Stimulated activated CD4-positive, alpha-beta T cell treated with anti-CD3 and anti-CD28 coated beads, Interleukin-4, amount 100 ng/mL, for 48 hours (primary cell): ENCODE data around the gene EDIL3.

Source experiments
- DNase-seq, 2 donors: peaks; one replicate each; pipeline ENCODE4 v3.0.0-alpha.2; 2020; ENCODE audit warnings: low read depth in 2 of 2

EDIL3 gene, protein sequence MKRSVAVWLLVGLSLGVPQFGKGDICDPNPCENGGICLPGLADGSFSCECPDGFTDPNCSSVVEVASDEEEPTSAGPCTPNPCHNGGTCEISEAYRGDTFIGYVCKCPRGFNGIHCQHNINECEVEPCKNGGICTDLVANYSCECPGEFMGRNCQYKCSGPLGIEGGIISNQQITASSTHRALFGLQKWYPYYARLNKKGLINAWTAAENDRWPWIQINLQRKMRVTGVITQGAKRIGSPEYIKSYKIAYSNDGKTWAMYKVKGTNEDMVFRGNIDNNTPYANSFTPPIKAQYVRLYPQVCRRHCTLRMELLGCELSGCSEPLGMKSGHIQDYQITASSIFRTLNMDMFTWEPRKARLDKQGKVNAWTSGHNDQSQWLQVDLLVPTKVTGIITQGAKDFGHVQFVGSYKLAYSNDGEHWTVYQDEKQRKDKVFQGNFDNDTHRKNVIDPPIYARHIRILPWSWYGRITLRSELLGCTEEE

DNA sequence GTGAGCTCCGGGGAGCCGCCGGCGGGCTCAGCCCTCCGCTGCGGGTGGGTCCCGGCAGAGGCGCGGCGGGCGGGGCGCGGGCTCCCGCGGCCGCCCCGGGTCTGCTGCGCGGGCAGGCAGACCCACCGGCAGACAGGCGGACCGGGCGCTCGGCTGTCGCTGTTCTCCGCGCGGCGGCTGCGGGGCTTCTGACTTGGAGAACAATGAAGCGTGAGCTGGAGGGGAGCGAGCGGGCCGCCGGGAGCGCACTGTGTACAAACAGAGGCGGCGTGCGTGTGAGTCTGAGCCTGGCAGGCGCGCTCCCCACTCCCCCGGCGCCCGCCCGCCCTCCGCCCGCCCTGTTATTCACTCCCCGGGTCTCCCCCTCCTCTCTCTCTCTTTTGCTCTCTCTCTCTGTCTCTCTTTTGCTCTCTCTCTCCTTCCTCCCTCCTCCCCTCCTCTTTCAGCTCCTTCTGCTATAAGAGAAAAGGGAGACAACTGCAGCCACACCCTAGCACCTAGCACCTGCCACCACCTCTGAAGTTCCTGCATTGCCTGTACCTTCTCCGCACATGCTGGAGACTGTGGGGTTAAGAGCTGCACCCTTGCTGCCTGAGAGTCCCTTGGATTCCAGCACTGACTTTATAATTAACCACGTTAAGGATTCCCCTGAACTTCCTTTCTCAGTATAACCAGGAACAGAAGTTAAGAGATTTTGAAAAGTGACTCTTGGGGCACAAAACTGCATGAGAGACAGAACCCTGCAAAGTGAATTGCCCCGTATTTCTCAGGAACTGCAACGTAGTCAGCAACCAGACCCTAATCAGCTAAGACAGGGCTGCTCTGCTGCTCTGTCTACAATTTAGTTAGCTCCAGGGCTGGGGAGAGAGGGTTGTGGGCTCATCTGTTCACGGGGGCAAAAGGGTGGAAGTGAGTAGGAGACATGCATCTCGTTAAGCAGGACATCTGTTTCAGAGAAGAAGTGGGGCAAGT lies at the start of gene EDIL3:
EDIL3 (minus strand) TSS at position 277 of the 972 bp plus-strand sequence. CDS start 506 bp downstream, outside the sequence.
- DNase-seq = no peak

DNA sequence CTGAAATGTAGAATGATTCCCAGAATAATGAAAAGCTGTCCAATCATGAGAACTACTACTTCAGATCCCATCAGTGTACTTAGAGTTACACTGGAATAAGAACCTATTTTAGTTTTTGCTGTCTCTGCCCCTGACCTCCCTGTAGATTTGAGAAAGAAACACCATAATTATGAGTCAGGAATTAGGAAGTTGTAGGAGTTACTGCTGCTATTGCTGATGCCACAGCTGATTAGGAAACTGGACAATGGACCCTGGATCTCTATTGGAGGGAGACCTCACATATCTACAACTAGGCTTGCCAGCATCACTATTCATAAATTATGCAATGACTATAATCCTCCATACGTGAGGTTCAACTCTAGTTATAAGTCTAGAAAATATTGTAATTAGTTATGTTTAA lies 48.8 kb upstream of the EDIL3 start:
- no peak for DNase-seq

DNA sequence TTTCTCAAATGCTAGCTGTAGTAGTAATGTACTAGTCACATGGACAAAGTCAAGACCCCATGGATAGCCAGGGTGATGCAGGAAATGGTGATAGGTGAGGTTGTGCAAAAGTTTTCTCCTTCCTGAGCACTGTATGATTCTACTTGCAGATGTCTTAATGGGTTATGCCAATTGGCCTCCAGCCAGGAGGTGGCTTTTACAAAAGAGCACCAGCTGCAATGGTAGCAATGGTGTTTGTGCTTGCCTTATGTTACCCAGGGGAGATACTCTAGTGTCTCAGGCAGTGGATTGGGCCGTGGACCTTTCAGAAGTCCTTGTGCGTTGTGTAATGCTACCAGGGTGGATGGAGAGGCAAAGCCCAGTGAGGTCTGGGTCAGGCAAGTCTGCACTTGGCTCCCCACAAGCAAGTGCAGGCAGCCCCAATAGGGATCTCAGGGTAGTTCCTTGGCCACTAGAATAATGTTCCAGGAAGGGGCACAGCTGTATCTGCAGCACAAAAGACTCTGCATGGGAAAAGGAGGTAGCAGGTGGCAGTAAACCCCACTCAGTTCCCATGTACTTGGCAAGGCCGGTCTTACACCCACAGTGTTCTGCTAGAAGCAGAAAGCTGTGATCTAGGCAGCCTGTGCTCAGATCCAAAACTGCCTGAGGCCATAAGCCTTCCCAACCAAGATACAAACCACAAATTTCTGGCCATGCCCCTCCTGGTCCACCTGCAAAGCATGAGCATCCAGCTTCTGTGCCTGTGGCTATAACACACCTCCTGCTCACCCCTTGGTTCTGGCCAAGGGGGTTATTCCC lies 46.4 kb upstream of the EDIL3 start:
- DNase-seq = no peak

DNA sequence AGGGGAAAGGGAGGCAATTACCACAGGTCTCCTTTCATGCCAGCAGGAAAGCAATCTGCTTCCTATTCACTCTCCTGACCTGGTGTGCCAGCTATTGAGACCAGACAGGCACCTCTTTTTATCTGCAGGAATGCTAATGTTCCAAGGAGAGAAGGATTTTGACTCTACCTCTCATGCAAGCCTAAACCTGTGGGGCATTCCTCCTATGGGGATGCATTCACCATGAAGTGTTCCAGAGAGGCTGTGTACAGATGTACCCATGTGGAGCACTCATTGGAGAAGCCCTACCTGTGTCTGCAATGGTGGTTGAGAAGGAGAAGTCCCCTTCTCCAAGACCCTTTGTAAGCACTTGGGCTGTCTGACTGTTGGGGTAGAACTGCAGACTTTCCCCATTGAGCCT lies 45.4 kb upstream of the EDIL3 start:
- no peak for DNase-seq

DNA sequence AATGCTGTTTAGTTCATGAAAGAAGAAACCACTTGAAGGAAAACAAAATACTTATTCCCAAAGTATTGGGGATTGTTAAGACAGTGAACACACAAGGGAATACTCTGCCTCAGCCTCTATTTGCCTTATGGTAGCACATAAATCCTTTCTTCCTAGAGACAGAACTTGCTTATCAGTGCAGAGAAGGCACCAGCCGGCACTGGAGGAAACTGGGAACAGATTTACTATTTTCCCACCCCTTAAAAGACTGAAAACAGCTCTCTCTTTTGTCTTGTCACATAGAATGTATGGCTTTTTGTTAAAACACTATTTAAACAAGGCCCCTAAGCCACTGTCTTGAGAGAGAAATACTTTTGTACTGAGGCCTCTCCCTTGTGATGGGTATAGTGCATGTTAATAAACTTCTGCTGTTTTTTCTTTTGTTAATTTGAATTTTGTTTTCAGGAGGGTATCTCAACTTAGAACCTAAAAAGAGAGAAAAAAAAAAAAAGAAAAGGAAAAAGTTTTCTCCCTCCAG lies 40.7 kb upstream of the EDIL3 start:
- DNase-seq = no peak

DNA sequence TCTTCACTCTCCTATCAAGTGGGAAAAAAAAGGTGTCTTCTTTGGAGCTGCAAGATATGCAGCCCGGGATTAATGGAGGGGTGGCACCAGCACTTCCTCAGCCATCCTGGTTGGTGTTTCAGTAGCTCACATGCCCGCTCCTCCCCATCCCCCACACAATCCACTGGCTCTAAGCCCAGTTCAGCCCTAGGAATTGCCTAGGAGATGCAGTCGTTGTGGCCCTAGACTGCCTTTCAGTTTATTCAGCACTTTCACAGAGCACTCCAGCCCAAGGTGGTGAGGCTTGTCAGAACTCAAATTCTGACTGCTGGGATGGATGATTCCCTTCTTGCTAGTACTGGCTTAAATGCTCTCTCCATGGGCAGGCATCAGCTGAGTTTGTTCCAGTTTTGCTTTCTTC lies 35.1 kb upstream of the EDIL3 start:
- no peak for DNase-seq

DNA sequence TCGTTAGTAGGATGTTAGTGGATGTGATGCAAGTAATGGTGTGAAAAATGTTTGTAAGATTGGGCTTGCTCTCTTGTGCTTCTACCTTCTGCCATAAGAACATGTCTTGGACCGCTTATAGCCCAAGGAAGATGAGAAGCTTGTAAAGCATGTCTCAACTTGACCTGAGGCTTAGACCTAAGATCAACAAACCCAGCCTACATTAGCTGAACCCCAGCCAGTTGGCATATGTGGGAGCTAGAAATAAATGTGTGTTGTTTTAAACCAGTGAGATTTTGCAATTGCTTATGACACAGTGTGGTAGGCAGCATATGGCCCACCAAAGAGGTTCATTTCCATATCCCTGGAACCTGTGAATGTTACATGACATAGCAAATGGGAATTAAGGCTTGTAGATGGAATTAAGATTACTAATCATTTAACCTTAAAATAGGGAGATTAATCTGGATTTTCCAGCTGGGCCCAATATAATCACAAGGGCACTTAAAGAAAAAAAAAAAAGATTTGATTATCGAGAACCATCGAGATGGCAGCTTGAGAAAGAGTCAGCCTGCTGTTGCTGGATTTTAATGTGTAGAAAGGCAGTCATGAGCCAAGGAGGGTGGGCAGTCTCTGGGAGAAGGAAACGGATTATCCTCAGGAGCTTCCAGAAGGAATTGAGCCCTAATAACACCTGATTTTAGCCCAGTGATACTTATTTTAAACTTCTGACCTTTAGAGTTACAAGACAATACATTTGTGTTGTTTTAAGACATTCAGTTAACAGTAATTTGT lies 27.3 kb upstream of the EDIL3 start:
- DNase-seq = no peak

DNA sequence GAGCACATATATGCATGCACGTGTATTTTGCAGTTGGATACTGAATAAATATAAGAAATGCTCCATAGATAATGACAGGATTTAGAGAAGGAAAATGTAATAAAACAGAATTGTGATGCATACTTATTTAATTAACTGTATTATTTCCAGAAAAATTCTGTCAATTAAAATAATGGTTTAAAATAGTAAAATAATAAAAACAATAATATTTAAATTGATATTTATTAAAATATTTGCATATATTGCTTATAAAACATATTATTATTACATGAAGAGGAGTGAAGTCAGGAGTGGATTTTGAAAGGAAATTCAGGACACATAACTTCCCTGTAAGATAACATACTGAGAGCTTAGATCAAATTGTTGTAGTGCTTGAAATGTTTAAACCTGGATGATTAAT lies 21.4 kb upstream of the EDIL3 start:
- DNase-seq = no peak

DNA sequence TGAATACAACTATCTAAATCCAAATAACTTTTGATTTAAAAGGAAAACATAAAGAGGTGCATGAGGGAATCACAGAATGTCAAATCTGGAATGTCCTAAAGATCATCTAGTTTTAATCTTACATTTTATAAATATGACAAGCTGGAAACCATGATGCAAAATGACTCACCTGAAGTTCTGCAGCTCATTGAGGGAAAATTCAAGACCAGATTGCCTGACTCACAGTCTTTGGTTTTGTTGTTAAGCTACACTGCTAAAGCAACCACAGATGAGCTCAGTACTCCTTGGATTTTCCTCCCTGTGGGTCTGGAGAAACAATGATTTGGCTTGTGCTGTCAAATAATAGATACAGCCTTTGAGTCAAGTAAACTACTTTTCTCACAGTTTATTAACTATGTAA lies 19.1 kb upstream of the EDIL3 start:
- no peak for DNase-seq

DNA sequence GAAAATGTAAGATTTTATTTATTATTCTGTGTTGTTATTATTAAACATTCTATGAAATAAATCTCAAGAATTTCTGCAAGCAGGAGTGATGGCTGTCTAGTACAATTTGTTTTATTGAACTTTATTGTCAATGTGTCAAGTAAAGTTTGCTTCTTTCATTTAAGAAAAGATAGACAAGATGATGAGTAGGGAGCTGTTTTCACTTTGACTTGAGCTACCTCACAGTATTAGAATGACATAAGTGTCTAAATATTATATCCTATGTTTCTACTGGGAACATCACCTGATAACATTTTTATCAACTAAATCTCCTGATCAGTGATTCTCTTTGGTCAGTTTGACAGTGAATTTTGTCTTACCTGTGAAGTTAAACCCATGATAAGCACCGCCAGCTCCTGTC lies 12.7 kb upstream of the EDIL3 start:
- no peak for DNase-seq

DNA sequence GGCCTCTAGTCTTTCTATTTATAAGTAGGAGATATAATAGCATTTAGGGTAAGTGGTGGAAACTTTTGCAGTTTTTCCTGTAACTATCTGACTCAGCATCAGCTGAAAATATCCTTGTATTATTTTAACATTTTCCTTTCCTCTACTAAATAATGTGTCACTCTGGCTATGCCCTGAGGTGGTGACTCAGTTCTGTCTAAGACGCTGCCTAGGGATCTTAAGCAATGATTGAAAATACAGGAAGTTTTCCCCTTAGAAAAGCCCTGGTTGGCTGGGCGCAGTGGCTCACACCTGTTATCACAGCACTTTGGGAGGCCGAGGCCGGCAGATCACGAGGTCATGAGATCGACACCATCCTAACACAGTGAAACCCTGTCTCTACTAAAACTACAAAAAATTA lies 9.3 kb upstream of the EDIL3 start:
- DNase-seq = no peak

DNA sequence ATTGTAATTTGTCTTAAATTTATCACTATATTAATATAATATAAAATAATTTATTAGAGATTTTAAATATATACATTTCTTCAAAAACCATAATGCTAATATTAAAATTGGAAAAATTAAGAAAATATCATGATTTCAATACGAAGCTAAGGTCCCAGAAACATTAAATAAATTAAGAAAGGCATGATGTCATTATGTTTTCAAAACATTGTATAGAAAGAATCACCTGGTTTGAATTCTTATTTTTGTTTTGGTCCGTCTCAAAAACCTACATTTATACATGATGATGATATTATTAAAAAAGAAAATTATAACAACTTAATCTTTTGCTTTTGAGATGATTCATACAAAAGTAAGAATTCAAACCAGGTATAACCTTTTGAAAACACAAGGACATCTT lies 8.2 kb upstream of the EDIL3 start:
- no peak for DNase-seq

DNA sequence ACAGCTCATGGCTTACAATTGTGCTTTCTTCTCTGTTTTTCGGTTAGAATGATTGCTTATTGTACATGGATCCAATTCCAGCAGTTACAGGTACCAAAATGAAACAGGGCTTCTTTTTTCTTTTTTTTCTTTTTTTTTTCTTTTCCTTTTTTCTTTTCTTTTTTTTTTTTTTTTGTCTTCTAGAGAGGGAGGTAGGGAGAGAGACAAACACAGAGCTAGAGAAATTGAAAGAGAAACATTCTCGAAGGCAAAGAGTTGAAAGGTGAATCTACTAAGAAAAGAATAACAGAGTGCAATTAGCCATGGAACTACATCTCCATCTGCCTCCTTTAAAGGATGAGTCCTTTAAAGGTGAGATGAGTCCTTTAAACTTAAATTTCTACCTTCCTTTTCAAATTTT lies 1.0 kb upstream of the EDIL3 start:
- no peak for DNase-seq

DNA sequence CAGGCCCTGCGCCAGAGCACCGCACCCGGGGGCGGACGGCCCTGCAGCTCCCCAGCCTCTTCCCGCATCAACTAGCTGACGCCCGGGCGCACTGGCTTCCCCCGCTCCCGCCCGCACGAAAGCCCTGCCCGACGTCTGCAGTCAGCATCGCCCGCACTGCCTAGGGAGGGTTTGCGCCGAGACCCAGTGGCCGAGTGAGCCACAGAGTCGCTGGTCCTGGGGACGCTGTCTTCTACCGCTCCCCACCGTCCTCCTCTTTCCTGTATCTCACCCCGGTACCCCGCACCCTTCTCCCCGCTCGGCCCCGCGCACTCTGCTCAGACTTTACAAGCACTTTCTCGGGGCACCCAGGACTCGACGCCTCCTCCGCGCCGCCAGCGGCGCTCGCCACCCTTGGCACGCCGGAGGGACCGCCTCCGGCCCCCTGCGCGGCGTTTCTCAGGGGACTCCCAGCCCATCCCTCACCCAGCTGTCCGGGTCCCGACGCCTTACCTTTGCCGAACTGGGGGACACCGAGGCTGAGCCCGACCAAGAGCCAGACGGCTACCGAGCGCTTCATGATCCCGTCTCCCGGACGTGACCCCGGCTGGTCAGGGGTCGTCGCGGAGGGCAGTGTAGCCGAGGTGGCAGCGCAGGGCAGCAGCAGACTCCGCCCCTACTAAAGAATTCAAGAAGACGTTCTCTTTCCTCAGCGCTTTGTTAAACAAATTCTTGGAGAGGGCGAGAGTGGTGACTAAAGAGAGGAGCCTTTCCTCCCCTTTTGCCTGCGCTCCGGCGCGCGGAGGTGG lies 670 bp downstream of the EDIL3 start:
- DNase-seq = no peak

DNA sequence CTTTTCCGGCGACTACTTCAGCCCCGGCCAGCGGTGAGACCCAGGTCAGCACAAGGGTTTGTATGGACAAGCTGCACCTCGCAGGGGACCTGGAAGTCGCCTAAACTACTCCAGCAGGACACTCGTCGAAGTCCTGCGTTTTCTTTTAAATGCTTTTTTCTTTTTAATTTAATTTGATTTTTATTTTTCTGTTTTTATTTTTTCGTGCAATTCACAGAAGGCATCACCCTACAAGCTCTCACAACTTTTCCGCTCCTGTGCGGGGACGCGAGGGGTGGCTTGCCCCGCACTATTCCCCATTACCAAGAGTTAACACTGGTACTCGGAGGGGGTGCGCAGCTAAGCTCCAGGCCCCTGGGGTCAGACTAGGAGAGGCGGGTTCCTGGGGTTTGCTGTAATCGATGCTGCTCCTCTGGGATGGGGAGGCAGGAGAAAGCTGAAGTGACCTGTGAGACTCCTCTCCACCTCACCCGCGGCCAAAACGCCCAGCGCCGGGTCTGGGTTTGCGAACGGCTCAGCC lies 1.3 kb downstream of the EDIL3 start:
- no peak for DNase-seq

DNA sequence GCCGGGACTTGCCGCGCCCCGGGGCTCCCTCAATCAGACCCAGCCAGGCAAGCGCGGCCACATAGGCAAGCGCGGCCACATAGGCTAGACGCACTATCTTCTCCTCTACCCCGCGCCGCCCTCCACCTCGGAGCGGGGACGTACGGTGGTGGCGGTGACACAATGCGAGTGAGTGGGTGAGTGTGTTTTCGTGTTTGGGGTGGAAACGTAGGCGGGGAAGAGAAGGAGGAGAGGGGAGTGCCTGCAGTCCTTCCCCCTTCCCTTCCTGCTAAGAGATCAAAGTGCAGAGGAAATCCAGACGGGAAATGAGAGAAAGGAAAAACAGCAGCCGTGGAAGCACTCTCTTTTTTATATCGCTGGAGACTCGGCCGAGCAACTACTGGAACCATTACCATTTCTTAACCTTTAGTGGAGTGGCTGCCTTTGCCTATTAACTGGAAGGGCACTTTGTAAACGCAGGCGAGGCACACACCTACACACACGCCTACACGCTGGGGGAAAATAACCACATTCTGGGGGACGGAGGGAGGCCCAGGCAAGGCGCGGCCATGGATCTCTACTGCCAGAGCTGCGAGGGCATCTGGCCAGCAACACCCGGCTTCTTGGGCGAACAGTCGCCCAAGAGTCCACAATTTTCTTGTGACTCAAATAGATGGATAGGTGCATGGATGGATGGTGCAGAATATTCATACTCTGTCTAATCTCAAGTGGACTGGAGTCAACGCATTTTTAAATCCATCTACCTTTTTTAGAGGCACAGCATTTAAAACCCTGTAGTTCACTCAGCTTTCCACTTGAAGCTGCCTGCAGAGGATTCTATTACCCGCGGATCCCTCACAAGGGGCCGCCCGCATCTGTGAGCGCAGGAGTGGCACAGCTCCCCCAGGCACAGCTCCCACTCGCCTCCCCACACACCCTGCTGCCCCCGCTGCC lies 2.1 kb downstream of the EDIL3 start:
- DNase-seq = no peak

DNA sequence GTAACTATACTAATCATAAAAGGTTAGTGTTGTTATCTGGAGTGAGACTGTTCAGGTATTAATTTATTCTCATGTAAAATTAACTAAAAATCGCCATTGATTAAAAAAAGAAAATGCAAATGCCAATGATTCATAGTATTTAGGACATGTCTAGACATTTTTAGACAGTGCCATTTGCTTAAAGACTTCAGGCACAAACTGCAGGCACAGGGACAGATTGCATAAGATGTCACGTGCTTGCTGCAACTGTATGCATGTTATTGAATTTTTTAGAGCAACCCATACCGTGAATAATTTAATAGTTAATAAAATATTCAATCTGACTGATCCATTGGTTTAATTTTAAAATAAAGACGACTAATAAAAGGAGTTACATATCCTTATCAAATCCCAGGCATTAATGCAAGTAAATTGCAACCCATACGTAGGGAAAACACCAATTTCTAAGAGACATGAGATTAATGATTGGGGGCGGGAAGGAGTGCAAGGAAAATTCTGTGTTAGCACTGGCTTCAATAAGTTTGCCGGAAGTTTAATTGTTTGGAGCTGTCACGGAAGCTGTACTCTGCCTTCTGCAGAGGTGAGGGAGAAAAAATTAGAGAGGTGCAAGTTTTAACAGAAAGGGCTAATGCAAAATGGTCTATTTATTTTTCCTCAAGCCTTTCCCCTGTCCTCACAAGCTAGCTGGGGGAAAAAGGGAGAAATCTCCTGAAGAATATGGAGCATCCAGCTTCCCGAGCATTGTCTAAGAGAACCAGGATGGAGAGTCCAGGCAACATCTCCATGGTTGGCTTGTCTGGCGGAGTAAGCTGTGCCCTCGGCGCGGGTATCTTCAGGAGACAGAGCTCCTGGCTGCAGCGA lies 2.9 kb downstream of the EDIL3 start:
- no peak for DNase-seq

DNA sequence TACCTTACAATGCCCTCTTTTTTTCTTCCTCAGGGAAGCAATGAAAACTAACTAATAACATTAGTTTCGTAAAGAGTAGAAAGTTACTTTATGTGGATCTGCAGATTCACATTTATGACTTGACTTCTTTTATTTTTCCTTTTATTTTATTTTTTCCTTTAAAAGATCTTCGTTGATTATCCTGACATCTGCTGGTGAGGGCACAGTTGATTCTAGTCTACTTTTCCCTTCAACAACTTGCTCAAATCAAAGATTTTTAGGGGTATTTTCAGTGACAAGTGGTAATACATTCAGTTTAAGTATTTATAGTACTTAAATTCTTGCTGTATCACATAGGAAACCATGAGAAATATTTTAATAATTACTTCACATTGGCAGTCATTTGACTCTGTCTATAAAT lies 4.9 kb downstream of the EDIL3 start:
- no peak for DNase-seq
